Fibroblast of villous mesenchyme (primary cell): ENCODE measurements around the gene FSTL5. TPM values are rescaled to one million over a fixed set of nuclear protein-coding genes. Genes with fewer than 3 reads are reported as not detected.

Experiments
- DNase-seq: peaks from one replicate; pipeline ENCODE4 v3.0.0-alpha.2; 2010; ENCODE audit warnings: low read depth
- H3K4me3 ChIP-seq: 2 replicates; pipeline ENCODE4 v1.5.1; 2011; ENCODE audit warnings: low read depth, mild to moderate bottlenecking, low read length
- CTCF ChIP-seq: IDR thresholded peaks from 2 replicates; pipeline ENCODE4 v1.5.1; 2012; ENCODE audit warnings: low read depth, mild to moderate bottlenecking, low read length; ENCODE audit not compliant: insufficient read depth
- total RNA-seq: library from RNA; depleted of rRNA; stranded (reverse); fragments of >200 nt; gene quantifications from 2 replicates; pipeline ENCODE4 v1.2.3, GENCODE V29; 2012

FSTL5 gene
- total RNA-seq, 1 donor = not detected

GRCh38 chr4:161827013-161827412 is 336.8 kb downstream of the FSTL5 start:
- TF ChIP-seq CTCF = no peak
- H3K4me3 ChIP-seq = no peak overlapping the region
- DNase-seq = no peak

- DNase-seq = no peak
- no peak overlapping the region for H3K4me3 ChIP-seq
- TF ChIP-seq CTCF = no peak
Observed at GRCh38 chr4:161823450-161823849, 340.4 kb downstream of the FSTL5 start.

GRCh38 chr4:161822174-161822573 is 341.6 kb downstream of the FSTL5 start:
- DNase-seq = no peak
- no peak overlapping the region for H3K4me3 ChIP-seq
- TF ChIP-seq CTCF = no peak

DNA sequence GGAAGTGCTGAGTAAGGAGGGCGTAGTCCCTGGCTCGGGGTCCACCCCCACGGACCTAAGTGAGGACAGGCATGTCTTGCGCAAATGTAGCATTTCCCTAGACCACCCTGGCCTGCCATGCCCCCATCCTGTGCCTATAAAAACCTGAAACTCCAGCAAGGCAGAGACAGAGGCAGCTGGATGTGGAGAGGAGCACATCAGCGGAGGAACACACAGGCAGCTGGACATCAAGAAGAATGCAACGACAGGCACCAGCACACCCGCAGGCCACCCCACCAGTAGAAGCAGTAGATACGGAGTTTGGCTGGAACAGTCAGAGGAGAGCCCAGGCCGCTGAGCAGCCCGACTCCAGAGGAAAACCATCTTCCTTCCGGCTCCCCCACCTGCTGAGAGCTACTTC is 345.9 kb downstream of the FSTL5 start:
- no peak for DNase-seq
- no peak for TF ChIP-seq CTCF
- H3K4me3 ChIP-seq = no peak overlapping the region

- no peak for TF ChIP-seq CTCF
- no peak for DNase-seq
Observed at GRCh38 chr4:161816958-161817357, 346.8 kb downstream of the FSTL5 start.

GRCh38 chr4:161815841-161816240 is 348.0 kb downstream of the FSTL5 start:
- DNase-seq = no peak
- H3K4me3 ChIP-seq = no peak overlapping the region
- no peak for TF ChIP-seq CTCF

More at GRCh38 chr4:161816958-161817357, 346.8 kb downstream of the FSTL5 start:
- H3K4me3 ChIP-seq = no peak overlapping the region

DNA sequence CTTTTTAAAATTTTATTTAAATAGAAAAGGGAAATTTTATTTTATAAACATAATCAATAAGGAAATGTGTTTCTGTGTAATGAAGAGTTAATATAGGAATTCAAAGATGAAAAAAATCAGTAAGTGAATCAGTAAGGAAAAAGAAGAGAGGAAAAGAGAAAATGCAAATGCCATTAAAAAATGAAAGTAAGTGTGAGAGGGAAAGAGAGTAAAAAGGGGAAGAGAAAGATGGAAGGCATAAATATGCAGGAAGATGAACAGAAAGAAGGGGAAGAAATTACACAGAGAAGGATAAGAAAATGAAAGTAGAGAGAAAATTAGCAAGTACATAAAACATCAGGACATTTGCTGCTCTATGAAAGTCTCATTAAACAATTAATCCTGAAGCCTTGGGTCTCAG is 349.9 kb downstream of the FSTL5 start:
- no peak for TF ChIP-seq CTCF
- no peak for DNase-seq
- H3K4me3 ChIP-seq = no peak overlapping the region
